Central memory CD8-positive, alpha-beta T cell (primary cell): Measurements from ENCODE around the gene OR2T29.
"Not testable (repeated sequence)": the region's sequence is repeated elsewhere in the genome, so short reads cannot be mapped to it uniquely, and the experiment has no call there.

Experiments
- ATAC-seq: fragments of 150-1000 bp; cut with Tn5 transposase; replicated peaks from 2 replicates; pipeline ENCODE4 v1.10.0; 2022; ENCODE audit warnings: mild to moderate bottlenecking, moderate FRiP score, moderate number of reproducible peaks; ENCODE audit not compliant: poor library complexity, severe bottlenecking; ENCODE audit errors: extremely low read depth
- DNase-seq, 2 donors: peaks; one replicate each; pipeline ENCODE4 v3.0.0; 2021; ENCODE audit warnings: low spot score in 2 of 2
- H3K27ac Mint-ChIP-seq: one replicate; pipeline ENCODE4 v1.8.0; 2022; ENCODE audit warnings: low read depth, mild to moderate bottlenecking, moderate library complexity, mixed read lengths
- H3K27me3 Mint-ChIP-seq: one replicate; pipeline ENCODE4 v1.8.0; 2022; ENCODE audit warnings: mixed read lengths
- H3K36me3 Mint-ChIP-seq: one replicate; pipeline ENCODE4 v1.8.0; 2022; ENCODE audit warnings: mild to moderate bottlenecking, moderate library complexity, mixed read lengths; ENCODE audit not compliant: insufficient read depth
- H3K4me1 Mint-ChIP-seq: one replicate; pipeline ENCODE4 v1.8.0; 2022; ENCODE audit warnings: mixed read lengths
- H3K4me3 Mint-ChIP-seq: one replicate; pipeline ENCODE4 v1.8.0; 2022; ENCODE audit warnings: mild to moderate bottlenecking, moderate library complexity, mixed read lengths
- H3K9me3 Mint-ChIP-seq: one replicate; pipeline ENCODE4 v1.8.0; 2022; ENCODE audit warnings: mixed read lengths

The OR2T29 gene, protein sequence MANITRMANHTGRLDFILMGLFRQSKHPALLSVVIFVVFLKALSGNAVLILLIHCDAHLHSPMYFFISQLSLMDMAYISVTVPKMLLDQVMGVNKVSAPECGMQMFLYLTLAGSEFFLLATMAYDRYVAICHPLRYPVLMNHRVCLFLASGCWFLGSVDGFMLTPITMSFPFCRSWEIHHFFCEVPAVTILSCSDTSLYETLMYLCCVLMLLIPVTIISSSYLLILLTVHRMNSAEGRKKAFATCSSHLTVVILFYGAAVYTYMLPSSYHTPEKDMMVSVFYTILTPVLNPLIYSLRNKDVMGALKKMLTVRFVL

DNA sequence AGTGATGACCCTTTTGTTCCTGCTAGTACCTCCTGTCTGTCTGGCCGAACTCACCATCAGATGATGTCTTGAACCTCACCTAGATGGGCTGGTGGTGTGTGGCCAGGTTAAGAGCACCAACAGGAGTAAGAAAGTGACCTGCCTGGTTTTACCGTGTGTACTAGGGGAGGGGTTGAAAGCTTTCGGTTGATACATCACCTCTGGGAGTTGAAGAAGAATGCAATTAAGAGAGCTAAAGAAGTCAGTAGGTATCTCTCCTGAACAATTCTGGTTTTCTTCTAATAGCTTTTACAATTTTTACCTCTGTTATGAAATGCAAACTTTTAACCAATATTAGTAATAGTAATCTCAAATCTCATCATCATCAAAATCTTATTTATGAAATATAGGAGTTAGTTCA lies at the start of gene OR2T29:
TSS of gene OR2T29 (minus strand) at position 101 of the 400 bp plus-strand sequence. CDS start 3,281 bp downstream, outside the sequence.
- not testable (repeated sequence) for H3K9me3 Mint-ChIP-seq, H3K36me3 Mint-ChIP-seq, H3K27me3 Mint-ChIP-seq, H3K4me3 Mint-ChIP-seq, H3K27ac Mint-ChIP-seq, DNase-seq, ATAC-seq
- H3K4me1 Mint-ChIP-seq: peaks cover 11% of the 10 kb centered on the region

DNA sequence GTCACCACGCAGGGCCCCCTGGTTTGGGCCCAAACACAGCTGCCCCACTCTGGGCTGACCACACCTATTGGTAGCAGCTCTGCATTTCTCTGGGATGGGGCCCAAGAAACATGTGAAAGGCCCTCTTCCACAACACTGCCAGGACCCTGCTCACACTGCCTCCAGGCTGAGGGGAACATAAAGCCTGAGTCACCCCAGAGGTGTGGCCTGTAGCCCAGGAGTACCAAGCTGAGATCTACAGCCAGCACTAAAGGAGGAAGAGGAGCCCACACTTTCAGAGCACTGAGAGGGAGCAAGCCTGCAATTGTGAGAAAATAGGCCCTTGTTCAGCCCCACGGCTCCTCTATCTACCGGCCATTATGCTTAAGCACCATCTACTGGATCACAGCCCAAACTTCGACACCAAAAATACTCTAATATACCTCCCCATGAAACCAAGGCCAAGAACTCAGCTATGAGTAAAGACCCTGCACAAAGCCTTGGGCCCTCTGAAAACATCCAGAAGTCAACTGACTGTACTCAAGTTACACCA lies 49.4 kb upstream of the OR2T29 start:
- peaks cover 43% of the 10 kb centered on the region for H3K27me3 Mint-ChIP-seq
- ATAC-seq (no peak), DNase-seq (no peak)
- no peaks in the 10 kb centered on the region for H3K36me3 Mint-ChIP-seq
- no peak overlapping the region for H3K4me3 Mint-ChIP-seq
- no peaks in the 10 kb centered on the region for H3K9me3 Mint-ChIP-seq
- H3K27ac Mint-ChIP-seq: no peak overlapping the region
- no peaks in the 10 kb centered on the region for H3K4me1 Mint-ChIP-seq

DNA sequence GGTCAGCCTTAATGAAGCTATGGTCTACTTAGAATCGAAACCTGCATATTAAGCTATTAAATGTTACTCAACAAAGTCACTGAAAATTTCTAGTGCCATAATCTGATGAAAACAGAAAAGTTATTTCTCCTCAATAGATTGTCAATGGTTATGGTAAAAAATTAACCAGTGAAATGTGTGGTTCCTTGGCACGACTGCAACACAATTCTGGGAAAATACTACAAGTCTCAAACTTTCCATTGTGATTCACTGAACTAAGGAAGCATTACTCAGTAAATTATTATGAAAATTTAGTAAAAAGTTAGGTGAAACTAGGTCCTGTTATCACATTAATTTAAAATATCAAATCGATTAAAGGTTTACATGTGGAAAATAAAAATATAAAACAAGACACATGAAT lies 47.7 kb upstream of the OR2T29 start:
- H3K4me1 Mint-ChIP-seq: no peaks in the 10 kb centered on the region
- no peaks in the 10 kb centered on the region for H3K36me3 Mint-ChIP-seq
- no peak overlapping the region for H3K4me3 Mint-ChIP-seq
- ATAC-seq (no peak), DNase-seq (no peak)
- H3K27ac Mint-ChIP-seq: no peak overlapping the region
- H3K9me3 Mint-ChIP-seq: no peaks in the 10 kb centered on the region
- peaks cover 52% of the 10 kb centered on the region for H3K27me3 Mint-ChIP-seq

DNA sequence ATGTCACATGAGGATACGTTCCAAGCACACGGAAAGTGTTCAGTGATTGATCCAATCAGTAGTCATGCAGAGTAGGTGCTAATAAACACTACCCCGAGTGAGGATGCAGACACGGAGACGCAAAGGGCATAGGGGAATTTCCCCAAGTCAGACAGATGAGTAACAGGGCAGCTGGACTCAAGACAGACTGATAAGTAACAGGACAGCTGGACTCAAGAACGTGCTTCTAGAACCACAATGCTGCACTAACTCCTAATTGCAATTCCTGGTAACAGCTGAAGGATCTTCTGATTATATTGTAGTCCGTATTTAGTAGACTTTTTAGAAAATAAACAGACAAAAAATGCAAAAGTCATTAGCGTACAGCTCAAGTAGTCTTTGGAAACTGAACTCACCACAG lies 36.8 kb upstream of the OR2T29 start:
- ATAC-seq: no peak
- no peaks in the 10 kb centered on the region for H3K4me1 Mint-ChIP-seq
- H3K4me3 Mint-ChIP-seq: no peak overlapping the region
- H3K9me3 Mint-ChIP-seq: peaks cover 6% of the 10 kb centered on the region
- peaks cover 43% of the 10 kb centered on the region for H3K27me3 Mint-ChIP-seq
- DNase-seq: no peak
- H3K27ac Mint-ChIP-seq: no peak overlapping the region
- H3K36me3 Mint-ChIP-seq: no peaks in the 10 kb centered on the region

DNA sequence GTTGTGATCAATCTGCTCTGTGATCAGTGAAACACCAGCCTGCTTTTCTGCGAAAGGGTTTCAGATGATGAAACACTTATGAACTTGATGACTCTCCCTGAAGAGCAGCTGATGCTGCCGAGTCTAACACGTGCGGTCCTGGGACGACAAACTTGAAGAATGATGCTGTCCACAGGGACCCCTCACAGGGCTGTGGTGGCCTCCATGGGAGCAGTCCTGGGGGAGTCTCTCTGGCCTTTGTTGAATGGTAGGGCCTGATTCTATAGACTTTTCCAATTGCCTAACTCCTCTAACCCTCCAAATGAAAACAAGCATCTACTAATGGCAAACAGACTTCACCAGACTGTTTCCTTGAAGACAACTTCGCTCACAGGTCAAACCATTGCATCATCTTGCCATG lies 35.0 kb upstream of the OR2T29 start, which contains the start of gene OR2T10:
TSS of gene OR2T10 (minus strand) at position 112 of the 400 bp plus-strand sequence. CDS start 3,932 bp downstream, outside the sequence.
- ATAC-seq: no peak
- Mint-ChIP-seq H3K36me3 (no peaks in the 10 kb centered on the region), H3K9me3 (peaks cover 1% of the 10 kb centered on the region), H3K27ac (no peak within 1 kb of the TSS), H3K4me3 (no peak within 1 kb of the TSS), H3K27me3 (peaks cover 37% of the 10 kb centered on the region), H3K4me1 (no peaks in the 10 kb centered on the region)
- DNase-seq: no peak

DNA sequence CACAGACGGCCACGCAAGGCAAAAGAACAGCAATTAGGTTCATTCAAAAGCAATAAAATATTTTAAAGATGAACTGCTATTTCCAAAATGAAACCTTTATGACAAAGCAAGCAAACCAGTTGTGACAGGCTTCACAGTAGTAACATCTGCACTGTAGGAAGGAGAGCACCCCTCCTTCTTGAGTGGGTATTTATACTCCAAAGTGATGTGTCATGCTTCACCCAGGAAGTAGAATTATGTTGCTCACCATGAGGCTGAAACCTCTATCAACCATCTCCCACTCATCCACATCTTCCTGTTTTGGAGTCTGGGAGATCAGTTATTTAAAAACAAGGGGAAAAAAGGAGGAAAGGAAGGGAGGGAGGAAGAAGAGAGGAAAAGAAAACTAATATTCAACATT lies 34.0 kb upstream of the OR2T29 start:
- Mint-ChIP-seq H3K36me3 (no peaks in the 10 kb centered on the region), H3K27ac (no peak overlapping the region), H3K4me3 (no peak overlapping the region), H3K4me1 (no peaks in the 10 kb centered on the region), H3K27me3 (peaks cover 34% of the 10 kb centered on the region), H3K9me3 (no peaks in the 10 kb centered on the region)
- DNase-seq (no peak), ATAC-seq (no peak)

DNA sequence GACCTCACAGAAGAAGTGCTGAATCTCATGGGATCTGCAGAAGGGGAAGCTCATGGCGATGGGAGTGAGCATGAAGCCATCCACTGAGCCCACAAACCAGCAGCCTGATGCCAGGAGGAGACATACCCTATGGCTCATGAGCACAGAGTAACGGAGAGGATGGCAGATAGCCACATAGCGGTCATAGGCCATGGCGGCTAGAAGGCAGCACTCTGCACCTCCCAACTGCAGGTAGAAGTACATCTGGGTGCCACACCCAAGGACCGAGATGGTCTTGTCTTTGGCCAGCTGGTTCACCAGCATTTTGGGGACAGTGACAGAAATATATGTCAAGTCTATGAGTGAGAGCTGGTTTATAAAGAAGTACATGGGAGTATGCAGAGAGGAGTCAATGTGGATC lies 30.7 kb upstream of the OR2T29 start:
- Mint-ChIP-seq H3K27ac (no peak overlapping the region), H3K36me3 (no peaks in the 10 kb centered on the region), H3K9me3 (no peaks in the 10 kb centered on the region), H3K4me3 (no peak overlapping the region), H3K4me1 (no peaks in the 10 kb centered on the region), H3K27me3 (peaks cover 16% of the 10 kb centered on the region)
- ATAC-seq (no peak), DNase-seq (no peak)

DNA sequence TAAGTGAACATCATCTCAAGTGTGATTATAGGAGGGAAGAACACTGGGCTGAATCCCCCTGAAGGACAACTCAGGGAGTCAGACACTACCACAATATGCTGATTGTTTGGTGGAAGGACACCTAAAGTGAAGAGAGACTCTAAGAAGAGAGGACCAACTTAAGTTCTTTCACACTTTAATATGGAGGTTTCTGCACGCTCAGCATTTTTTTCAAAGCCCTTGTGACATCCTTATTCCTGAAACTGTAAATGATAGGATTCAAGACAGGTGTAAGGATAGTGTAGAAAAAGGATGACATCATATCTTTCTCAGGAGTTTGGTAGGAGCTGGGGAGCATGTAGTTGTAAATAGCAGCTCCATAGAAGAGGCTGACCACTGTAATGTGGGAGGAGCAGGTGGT lies 30.1 kb upstream of the OR2T29 start:
- no peaks in the 10 kb centered on the region for H3K4me1 Mint-ChIP-seq
- H3K4me3 Mint-ChIP-seq: no peak overlapping the region
- H3K36me3 Mint-ChIP-seq: no peaks in the 10 kb centered on the region
- no peak overlapping the region for H3K27ac Mint-ChIP-seq
- DNase-seq (no peak), ATAC-seq (no peak)
- H3K9me3 Mint-ChIP-seq: no peaks in the 10 kb centered on the region
- H3K27me3 Mint-ChIP-seq: peaks cover 21% of the 10 kb centered on the region

DNA sequence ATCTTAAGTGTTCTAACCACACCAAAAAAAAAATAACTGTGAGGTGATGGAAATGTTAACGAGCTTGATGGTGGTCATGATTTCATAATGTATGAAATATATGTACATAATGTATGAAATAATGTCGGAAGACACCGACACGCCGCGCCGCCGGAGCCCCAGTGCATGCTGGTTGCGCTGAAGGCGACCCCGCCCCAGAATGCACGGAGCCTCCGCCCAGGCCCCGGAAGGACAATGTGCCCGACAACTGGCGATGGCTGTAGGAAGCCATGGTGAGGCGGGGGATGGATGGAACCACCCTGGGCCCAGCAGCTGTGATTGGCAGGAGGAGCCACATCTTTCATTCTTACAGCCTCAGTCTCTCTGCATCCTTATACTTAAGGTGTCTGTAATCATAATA lies 27.5 kb upstream of the OR2T29 start:
- Mint-ChIP-seq H3K4me3 (no peak overlapping the region), H3K9me3 (no peaks in the 10 kb centered on the region), H3K4me1 (no peaks in the 10 kb centered on the region), H3K27ac (no peak overlapping the region), H3K27me3 (peaks cover 45% of the 10 kb centered on the region), H3K36me3 (no peaks in the 10 kb centered on the region)
- ATAC-seq: no peak
- no peak for DNase-seq

DNA sequence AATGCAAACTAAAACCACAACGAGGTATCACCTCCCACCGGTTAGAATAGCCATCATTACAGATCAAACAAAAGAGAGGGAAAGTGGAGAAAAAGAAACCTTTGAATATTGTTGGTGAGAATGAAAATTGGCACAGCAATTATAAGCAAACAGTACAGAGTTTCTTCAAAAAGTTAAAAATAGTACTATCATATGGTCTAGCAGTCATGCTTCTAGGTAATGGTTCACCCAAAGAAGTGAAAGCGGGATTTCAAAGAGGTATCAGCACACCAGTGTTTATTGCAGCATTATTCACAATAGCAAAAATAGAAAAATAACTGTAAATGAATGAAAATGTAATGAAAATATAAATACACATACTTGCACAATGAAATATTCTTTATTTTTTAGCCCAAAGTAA lies 26.8 kb upstream of the OR2T29 start:
- H3K4me3 Mint-ChIP-seq: no peak overlapping the region
- no peaks in the 10 kb centered on the region for H3K9me3 Mint-ChIP-seq
- ATAC-seq: no peak
- no peaks in the 10 kb centered on the region for H3K36me3 Mint-ChIP-seq
- no peak overlapping the region for H3K27ac Mint-ChIP-seq
- DNase-seq: no peak
- no peaks in the 10 kb centered on the region for H3K4me1 Mint-ChIP-seq
- H3K27me3 Mint-ChIP-seq: peaks cover 52% of the 10 kb centered on the region

DNA sequence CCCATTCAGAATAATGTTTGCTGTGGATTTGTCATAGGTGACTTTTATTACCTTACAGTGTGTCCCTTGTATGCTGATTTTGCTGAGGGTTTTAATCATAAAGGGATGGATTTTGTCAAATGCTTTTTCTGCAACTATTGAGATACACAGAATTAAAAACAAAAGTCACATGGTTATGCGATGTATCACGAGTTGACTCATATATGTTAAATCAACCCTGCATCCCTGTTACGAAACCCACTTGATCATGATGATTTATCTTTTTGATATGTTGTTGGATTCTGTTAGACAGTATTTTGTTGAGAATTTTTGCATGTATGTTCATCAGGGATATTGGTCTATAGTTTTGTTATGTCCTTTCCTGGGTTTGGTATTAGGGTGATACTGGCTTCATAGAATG lies 22.7 kb upstream of the OR2T29 start:
- ATAC-seq: no peak
- Mint-ChIP-seq H3K27ac (no peak overlapping the region), H3K4me3 (no peak overlapping the region), H3K4me1 (no peaks in the 10 kb centered on the region), H3K36me3 (no peaks in the 10 kb centered on the region), H3K9me3 (no peaks in the 10 kb centered on the region), H3K27me3 (peaks cover 39% of the 10 kb centered on the region)
- DNase-seq: no peak

DNA sequence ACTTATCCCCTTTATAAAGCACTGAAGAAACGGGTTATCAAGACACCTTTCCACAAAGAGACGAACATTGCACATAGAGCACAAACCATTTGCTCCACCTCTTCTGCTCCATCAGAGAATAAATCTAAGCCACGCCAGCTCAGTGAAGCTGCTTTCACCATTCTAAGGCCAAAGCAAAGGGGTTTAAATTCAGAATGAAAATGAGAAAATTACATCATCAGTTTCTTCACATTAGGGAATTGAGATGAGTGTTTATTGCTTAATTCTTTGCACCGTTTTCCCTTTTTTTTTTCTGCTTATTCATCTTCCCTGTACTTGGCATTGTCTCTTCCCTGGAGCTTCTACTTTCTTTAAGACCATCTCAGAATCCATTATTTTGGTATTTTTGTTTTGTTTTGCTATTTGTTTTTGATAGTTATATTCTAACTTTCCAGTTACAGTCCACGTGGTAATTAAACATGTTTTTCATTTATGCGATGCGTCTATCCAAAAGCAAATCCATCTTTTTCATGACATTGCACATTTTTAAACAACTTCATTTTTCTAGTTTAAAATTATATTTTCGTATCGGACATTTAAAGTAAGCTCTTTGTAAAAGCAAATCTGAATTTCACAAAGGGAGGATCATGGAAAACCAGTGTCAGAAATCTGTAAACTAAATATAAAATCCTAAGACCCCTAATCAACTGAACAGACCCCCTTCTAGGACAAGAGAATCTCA lies 13.8 kb upstream of the OR2T29 start:
- ATAC-seq (no peak), DNase-seq (no peak)
- Mint-ChIP-seq H3K9me3 (no peaks in the 10 kb centered on the region), H3K4me1 (no peaks in the 10 kb centered on the region), H3K27ac (no peak overlapping the region), H3K27me3 (peaks cover 26% of the 10 kb centered on the region), H3K4me3 (no peak overlapping the region), H3K36me3 (no peaks in the 10 kb centered on the region)

DNA sequence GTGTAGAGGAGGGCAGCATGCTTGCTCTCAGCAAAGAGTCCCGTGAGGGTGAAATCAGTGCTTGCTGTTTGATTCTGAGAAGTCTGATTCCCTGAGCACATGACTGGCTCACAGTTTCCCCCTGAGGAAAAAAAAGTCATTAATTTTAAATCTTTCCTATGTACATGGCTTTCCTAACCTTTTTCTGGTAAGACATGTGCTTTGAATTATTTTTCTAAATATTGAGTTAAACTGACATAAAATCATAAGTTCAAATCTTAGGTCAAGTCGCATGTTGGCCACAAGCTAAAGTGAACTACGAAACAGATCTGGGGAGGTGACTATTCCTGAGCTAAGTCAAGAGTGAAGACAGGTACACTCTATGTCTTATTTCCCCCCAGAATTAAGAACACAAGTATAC lies 12.1 kb upstream of the OR2T29 start, which contains the start of gene OR2T34:
TSS of gene OR2T34 (minus strand) at position 101 of the 400 bp plus-strand sequence. CDS start at position 101, 0 bp downstream.
- H3K4me3 Mint-ChIP-seq, H3K27ac Mint-ChIP-seq, DNase-seq, H3K4me1 Mint-ChIP-seq, H3K36me3 Mint-ChIP-seq, ATAC-seq, H3K9me3 Mint-ChIP-seq: not testable (repeated sequence)
- peaks cover 26% of the 10 kb centered on the region for H3K27me3 Mint-ChIP-seq
